GM18909 (cell line): ENCODE results near the gene HPGD.
"Not testable (repeated sequence)": the region's sequence is repeated elsewhere in the genome, so short reads cannot be mapped to it uniquely, and the experiment has no call there.

Experiments
- ATAC-seq: cut with Tn5 transposase; IDR thresholded peaks from one replicate; pipeline ENCODE4 v1.9.1; 2021; ENCODE audit warnings: mild to moderate bottlenecking; ENCODE audit not compliant: unreplicated experiment, poor library complexity

Gene HPGD

DNA sequence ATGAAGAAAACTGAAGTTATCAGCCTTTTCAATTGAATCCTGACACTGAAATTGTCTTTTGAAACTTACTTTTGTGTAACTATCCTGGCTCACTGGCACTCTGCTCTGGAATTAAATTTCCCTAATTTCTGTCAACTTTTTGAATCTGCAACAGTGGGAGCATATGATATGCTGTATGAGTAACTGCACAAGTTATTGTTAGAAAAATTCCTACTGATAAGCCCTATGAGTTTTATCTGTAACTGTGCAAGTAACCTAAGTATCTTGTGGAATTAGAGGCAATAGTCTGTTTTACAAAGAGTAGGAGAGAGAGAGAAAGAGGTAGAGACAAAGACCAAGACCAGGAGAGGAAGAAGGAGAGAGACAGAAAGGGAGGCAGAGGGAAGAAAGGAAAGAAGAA is 9.2 kb upstream of the HPGD start:
- ATAC-seq, result no peak

GRCh38 chr4:174528226-174528625 is 5.9 kb upstream of the HPGD start:
- no peak for ATAC-seq

DNA sequence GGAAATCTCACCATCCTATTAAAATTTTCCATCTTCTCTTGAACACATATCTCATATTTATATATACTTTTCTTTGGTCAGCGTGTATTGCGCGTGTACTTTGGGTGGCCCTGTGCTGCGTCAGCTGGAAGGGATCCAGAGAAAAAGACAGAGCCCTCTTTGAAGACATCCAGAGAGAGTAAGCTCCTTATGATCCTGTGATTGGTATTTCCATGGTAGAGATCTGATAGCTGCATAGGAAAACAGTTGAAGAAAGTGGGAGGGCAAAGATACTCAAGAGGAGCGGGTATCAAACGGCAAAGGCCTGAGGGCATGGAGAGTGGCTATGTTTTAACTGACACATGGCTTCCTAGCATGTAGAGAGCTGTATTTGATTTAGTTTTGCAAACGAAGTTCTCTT is 4.4 kb upstream of the HPGD start:
- ATAC-seq, result no peak

DNA sequence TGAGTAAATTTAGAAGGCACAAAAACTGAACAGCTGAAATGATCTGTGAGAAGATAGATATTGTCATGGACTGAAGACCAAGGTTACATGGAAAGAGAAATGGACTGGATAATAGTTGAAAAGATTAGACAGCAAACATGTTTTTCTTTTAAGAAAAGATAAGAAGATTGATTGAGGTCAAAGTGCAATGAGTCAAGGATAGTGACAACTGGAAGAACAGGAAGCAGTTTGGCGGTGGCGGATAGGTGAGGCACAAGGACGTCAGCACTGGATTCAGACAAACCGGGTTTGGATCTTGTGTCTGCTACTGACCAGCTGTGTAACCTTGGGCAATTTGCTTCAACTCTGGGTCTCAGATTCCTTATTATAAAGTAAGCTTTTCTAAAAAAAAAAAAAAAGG is 2.0 kb upstream of the HPGD start:
- ATAC-seq, result no peak

- no peak for ATAC-seq
Observed at GRCh38 chr4:174523025-174523693, 871 bp upstream of the HPGD start.

GRCh38 chr4:174521800-174522182 is 497 bp downstream of the HPGD start:
- peak; percentile 37 for ATAC-seq

DNA sequence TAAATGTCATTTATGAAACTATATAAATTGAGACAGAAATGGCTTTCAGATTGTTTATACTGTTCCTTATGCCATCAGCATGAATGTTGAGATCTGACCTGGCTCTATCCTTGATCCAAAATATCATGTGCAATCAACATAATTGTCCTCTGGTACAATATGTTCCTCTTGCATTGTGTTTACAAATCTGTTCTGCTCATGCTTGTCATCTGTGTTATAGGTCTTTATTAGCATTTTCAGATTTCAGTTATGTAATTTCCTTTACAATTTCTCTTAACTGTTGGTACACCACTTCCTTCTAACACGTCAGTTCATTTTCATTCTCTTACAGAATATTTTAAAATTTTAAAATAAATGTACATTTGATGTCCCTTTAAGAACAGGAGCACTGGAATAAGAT is 1.6 kb downstream of the HPGD start:
- ATAC-seq, result no peak

- ATAC-seq, result no peak
Observed at GRCh38 chr4:174517502-174518445, 4.5 kb downstream of the HPGD start.

GRCh38 chr4:174516794-174517193 is 5.5 kb downstream of the HPGD start:
- no peak for ATAC-seq

GRCh38 chr4:174516345-174516744 is 5.9 kb downstream of the HPGD start:
- ATAC-seq, result no peak

DNA sequence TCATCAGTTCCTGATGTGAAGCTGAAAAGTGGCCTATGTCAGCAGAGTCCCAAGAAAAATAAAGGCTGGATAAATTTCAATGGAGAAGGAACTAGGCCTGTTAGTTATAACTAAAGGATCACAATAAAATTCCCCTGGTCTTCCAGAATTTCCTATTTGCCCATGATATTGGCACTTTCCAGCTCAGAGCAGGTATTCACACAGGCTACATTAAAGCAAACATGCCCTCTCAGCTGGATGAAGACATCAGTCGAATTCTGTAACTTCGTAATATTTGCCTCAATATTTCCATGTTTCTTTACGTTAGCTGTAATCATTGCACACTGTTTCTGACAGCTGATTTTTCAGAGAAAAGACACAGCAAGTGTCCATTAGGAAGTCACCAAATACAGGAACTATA is 9.5 kb downstream of the HPGD start:
- ATAC-seq, result no peak

- ATAC-seq, result no peak
Observed at GRCh38 chr4:174505892-174506291, 16.4 kb downstream of the HPGD start.

DNA sequence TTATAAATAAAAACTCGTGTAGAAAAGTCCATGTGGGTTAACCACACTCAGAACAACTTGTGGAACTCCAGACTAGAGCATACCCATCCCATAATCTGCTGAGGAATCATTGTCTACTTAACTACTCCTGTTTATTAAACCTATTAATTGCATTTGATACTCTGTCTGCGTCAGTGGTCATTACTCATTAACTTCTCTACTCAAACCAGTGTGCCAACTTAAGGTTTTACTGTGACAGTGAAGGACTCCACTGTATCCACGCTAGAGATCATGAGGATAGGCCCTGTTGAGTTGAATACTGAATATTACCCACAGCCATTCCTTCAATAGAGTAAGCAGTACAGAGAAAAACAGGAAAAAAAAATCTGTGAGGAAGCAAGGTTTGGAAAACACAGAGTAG is 17.3 kb downstream of the HPGD start:
- ATAC-seq, result no peak

DNA sequence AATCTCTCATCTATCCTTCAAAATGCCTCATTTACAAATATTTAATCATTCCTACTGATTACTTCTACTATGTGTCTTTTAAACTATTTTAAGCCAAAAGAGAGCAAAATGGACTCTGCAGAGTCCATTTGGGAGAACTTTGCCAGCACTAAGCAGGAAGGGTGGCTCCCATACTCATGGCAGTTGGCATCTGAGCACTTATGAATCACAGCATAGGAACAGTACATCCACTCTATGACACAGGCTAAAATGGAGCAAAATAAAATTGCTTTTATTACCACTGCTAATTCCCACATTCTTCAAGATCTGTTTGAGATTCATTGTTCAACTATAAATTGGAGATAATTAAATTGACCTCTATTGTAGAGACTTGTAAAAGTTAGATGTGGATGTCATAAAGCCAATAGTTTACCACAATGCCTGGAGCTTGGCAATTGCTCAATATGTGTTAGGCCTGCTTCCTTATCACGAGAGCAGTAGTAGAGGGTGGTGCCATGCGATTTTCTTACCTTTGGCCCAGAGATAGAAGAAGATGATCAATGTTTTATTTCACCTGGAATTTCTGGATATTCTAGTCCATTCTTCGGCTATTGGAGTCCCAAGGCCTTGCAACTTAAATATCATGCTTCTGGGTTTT is 19.1 kb downstream of the HPGD start:
- no peak for ATAC-seq

DNA sequence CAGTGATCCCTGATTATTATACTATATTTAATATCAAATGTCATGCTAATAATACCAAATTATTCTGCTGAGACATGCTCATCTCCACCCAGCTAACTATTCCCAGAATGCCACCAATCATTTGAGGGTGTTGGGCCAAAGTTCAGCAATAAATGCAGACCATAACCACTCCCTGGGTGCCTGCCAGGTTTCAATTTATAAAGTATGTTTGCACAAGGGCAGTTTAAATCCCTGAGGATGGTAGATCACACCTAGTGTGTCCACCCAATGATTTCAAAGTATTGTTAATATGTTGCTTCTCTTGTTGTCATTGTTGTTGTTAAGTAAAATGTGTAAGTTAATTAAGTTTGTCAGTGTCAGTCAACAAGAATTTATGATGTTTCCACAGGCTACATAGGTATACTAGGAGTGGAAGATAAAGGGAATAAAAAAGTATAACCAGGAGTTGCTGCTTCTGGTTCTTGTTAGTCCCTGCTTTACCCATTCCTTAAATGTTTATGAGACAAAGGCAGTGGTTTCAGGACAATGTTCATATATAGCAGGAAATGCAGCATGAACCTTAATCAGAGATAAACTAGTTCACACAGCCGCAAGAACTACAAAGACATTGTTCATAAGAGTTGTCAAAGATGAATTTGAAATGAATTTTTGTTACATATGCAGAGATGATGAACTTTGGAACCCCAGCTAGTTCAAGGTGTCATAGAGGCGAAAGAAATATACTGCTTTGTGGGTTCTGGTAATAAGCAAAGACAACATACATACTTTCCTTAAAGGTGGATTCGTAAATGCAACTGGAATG is 25.5 kb downstream of the HPGD start:
- no peak for ATAC-seq

GRCh38 chr4:174495626-174496025 is 26.7 kb downstream of the HPGD start:
- no peak for ATAC-seq

DNA sequence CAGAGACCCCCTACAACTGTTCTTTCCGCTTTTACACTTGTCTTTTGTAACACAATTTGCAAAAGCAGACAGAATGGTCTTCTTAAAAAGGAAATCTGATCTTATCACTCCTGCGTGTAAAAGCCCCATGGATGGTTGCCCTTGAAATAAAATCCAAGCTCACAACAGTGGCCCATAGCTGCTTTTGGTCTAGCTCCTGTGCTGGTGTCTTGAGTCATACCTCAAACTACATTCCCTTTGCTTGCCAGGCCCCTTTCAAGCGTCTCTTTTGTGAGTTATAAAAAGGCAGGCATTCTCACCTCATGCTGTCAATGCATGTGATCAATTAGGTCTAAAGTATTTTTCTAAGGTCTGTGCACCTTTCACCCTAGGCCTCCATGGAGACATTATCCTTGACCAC is 27.6 kb downstream of the HPGD start:
- ATAC-seq, result no peak

- no peak for ATAC-seq
Observed at GRCh38 chr4:174494146-174494545, 28.1 kb downstream of the HPGD start.

DNA sequence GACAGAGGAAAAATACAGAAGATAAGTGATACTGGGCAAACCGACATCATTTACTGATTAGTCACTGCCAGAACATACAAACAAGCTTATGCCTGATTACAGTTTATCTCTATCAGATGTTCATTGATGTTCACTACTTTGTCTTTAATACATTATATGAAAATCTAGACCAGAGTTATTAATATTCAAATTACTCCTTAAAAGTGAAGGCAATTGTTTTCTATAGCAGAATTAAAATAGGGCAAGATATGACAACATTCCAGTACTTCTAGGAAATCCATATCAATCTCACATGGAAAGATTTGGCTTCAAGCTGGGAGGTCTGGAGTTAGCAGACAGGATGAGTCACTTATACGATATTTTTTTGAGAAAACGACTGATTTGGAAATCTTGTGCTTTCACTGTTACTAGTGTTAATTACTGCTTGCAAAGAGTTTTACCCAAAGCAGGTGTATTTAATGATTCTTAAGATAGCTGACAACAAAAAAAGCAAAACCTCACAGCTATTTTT is 31.8 kb downstream of the HPGD start:
- ATAC-seq, result no peak

DNA sequence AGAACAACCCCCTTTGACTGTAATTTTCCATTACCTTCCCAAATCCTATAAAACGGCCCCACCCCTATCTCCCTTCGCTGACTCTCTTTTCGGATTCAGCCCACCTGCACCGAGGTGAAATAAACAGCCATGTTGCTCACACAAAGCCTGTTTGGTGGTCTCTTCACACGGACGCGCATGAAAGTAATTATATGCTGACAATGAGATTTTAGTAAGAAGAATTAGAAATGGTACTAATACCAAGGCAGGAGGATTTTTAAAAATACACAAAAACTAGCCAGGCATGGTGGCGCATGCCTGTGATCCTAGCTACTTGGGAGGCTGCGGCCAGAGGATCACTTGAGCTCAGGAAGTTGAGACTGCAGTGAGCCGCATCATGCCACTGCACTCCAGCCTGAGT is 33.9 kb downstream of the HPGD start:
- not testable (repeated sequence) for ATAC-seq
